ELR (cell line): ENCODE measurements around the gene ADGRA1.
"Not testable (repeated sequence)": the region's sequence is repeated elsewhere in the genome, so short reads cannot be mapped to it uniquely, and the experiment has no call there.

Experiments
- DNase-seq: peaks from one replicate; pipeline ENCODE4 v3.0.0-alpha.2; 2015; ENCODE audit warnings: low read depth

ADGRA1 gene, protein sequence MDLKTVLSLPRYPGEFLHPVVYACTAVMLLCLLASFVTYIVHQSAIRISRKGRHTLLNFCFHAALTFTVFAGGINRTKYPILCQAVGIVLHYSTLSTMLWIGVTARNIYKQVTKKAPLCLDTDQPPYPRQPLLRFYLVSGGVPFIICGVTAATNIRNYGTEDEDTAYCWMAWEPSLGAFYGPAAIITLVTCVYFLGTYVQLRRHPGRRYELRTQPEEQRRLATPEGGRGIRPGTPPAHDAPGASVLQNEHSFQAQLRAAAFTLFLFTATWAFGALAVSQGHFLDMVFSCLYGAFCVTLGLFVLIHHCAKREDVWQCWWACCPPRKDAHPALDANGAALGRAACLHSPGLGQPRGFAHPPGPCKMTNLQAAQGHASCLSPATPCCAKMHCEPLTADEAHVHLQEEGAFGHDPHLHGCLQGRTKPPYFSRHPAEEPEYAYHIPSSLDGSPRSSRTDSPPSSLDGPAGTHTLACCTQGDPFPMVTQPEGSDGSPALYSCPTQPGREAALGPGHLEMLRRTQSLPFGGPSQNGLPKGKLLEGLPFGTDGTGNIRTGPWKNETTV

DNA sequence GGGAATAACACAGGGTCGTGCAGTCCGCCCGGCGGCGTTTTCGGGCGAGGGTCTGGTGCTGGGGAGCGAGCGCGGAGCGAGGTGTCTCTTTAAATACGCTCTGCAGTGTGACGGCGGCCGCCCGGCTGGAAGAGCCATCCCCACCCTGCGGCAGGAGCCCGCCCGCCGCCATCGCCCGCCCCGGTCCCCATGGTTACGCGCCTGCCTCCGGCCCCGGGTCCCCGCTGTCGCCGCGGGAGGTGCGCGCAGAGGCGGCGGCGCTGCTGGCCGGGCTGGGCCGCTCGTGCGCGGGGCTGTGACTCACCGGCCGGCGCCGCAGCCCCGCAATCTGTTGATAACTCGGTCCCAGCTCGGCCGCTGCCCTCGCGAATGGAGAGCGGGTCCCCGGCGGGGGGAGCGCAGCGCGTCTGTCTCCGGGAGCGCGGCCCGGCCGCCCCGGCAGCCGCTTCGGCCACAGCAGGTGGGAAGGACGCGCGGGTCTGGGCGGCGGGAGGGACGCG is at the start of gene ADGRA1:
TSS of gene ADGRA1 (plus strand) at position 246 of the 500 bp plus-strand sequence. CDS start 986 bp downstream, outside the sequence.
- DNase-seq = no peak

DNA sequence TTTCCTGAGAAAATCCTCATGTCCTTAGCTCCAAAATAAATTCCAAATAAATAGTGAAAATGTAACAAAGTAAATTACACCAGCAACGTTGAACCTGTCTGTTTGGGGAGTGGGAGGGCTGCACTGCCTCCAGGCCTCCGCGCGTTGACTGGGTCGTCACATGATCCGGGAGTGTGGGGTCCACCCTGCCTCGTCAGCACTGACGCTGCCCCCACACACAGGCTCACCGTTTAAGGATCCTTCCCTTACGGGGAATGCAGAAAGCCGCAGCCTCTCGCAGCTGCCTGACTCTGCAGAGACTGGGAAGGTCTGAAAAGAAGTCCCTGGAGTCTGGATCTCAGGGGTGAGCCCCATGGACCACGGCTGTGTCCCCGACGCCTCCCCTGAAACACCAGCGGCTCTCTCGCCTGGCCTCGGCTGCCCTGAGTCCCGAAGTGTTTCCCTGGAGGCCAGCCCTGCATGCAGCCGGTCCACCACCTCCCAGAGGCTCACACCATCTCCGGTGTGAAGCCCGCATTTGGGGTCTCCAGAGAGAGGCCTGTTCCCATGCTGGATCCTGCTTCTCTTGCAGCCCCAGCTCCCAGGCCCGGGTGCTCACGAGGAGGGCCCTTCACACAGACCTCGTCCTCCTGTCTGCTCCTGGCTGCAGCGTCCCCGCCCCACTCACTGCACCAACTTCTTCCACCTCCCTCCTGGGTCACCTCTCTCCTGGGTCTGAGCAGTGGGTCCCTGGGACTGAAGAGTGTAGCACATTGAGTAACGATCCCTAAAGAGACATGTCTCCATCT is 49.5 kb upstream of the ADGRA1 start:
- DNase-seq = no peak

DNA sequence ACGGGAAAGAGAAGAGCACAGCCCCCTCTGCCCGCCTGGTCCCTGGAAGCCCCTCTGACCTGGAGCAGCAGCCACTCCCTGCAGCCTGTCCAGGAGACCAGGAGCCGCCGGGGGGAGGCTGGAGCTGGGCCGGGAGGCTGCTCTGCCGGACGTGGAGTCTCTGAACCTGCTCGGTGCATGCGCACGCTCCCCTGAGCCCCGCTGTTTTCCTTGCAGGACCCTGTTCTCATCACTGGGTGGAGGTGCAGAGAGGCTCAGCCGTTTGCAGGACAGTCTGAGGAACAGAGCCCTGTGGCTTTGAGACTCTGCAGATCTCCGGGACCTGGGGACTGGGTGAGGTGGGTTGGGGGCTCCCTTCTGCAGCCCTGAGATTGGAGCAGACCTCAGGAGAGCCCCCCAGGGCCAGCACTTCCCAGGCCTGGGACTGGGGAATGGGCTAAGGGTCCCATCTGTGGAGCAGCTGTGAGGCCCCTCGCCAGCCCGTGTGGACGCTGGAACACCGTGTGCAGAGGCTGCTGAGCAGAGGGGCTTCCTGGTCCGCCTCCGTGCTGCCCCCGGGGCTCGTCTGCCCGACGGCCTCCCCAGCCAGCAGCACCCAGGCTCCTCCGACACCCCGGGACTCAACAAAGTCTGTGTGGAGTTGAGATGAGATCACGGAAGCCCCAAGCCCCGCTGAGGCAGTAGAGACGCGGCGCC is 48.5 kb upstream of the ADGRA1 start:
- no peak for DNase-seq

DNA sequence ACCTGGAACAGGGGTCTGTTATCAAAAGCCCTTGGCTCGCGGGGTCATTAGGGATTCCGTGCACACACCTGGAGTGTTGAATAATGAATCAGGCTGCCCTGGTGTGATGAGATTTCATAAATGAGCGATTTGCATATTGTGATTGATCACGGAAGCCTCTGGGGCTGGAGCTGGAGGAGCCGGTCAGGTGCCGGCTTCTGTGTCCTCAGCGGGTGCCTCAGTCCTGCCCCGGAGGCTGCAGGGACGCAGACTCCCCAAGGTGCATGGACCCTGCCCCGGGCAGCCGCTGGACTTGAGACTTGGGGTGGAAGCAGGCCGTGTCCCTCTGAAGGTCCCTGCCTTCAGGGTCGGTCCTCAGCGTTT is 47.9 kb upstream of the ADGRA1 start:
- no peak for DNase-seq

DNA sequence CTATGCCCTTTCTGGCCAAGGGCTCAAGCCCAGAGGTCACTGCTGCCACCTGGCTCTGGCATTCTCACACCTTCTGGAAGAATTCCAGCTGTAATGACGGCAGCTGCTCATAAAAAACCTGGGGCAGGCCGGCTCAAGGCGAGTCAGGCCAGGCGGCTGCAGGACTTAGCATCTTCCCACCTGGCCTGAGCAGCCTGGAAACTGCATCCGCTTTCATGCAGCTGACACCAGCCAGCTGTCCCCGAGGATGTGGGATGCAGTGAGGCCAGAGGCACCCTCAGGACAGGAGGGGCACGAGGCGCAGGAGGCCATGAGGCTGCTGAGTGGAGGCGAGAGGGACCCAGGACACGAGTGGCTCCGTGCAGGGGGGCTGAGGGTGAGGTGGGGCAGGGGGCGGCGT is 47.5 kb upstream of the ADGRA1 start:
- no peak for DNase-seq

DNA sequence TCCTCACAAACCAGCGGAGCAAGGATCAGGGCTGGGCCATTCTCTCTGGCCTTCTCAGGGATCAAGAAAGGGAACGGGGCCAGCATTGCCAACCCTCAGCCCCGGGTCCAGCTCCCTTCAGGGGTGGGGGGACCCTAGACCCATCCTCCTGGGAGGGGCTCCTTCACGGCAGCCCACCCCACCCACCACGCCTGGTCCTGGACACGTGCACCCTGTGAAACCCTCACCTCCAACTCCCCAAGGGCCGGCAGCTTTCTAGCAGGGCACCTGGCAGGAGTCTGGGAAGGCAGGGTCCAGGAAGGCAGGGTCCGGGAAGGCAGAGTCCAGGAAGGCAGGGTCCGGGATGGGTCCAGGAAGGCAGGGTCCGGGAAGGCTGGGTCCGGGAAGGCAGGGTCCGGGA is 46.6 kb upstream of the ADGRA1 start:
- DNase-seq = no peak

DNA sequence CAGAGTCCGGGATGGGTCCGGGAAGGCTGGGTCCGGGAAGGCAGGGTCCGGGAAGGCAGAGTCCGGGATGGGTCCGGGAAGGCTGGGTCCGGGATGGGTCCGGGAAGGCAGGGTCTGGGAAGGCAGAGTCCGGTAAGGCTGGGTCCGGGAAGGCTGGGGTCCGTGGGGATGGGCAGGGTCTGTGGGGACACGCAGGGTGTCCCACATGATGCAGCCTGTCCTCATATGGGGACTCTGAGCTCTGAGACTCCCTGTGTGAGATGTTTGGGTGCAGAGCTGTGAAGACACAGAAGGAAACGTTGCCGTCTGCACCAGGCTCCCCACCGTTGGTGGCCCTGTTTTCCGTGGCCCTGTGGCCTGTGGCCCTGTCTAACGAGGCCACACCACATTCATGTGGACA is 45.7 kb upstream of the ADGRA1 start:
- DNase-seq = no peak

DNA sequence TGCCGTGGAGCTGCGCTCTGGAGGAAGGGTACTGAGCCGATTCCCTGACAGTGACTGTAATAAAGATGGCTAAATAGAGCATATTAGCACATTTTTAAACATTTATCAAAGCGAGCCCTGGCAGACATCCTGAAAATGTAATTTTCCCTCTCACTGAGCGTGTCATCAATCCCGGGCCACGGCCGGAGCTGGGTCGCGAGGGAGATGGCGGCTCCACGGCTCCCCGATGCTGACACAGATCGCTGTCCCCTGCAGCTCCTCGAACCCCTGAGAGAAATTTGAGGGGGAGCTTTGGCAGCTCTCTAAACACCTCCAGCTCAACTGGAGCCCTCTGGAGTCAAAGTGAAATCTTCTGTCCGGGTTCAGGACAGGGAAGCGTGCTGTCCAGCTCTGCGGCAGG is 44.9 kb upstream of the ADGRA1 start:
- DNase-seq = no peak

DNA sequence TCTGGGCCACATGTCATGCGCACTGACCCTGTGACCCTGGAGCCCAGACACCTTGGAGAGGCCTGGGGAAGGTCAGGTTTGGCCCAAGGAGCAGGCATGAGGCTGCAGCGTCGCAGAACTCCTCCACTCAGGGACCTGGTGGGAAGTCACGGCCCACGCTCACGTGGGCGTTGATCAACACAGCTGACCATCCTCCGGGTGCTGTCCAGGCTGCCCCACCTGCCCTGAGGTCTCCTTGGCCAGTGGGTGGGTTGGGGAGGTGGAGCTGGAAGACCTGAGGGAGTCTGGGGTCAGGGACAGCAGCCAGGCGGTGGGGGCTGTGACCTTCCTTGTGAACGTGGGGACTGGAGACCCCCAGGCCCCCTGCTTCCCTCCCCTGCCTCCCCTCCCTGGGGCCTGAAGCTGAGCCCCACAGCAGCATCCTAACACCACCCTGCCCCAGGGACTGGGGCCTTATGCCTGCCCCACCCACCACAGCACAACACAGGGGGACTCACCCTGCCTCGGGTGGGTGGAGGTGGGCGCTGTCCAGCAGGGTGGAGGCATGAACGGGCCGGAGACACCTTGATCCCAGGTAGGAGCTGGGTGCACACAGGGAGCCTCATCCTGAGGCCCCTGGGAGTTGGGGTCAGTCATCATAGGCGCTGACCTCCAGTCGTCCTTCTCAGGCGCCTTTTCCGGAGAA is 44.0 kb upstream of the ADGRA1 start:
- DNase-seq = no peak

DNA sequence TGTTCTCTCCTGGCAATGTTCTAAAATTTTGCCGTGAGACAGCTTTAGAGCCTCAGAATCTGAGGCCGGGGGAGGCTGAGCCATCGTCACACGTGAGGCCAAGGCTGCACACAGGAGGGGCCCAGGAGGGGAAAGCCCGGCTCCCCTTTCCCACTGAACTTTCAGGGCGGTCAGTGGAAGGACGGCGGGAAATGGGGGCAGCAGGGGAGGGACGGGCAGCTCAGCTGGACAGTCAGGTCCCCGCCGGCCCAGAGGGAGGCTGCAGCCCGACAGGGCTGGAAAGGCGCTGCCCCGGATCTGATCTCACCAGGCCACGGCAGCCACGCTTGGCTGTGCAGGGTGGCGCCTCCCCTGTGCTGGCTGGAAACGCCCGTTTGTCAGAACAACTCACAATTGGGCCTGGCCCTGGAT is 43.3 kb upstream of the ADGRA1 start:
- DNase-seq = no peak

DNA sequence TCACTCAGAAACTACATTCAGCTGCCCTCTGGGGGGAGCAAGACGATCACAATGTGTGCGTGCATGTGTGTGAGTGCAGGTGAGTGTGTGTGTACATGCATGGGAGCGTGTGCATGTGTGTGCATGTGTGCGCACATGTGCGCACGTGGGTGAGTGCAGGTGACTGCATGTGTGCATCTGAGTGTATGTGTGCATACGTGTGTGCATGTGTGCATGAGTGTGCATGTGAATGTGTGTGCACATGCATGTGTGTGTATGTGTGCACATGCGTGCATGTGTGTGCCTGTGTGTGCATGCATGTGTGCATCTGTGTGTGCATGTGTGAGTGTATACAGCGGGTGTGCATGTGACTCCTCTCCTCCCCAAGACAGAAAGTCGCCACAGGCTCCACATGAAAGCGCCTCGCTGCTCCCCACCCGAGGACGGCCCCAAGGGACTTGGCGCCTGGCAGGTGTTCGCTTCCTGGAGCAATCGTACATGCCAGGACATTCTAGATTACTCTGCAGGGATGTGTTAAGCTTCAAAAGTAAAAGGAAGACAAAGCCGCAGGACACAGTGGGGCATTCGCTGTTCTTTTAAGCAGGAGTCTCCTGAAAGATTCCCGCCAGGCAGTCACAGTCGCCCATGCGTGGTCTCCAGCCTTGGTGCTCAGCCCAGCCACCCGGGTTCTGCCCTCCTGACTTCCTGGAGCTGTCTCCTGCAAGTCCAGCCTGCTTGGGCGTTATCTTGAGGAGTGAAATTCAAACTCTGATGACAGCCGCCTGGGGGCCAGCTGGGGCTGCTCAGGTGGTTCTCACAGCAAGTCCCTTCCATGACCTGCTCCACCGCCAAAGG is 42.0 kb upstream of the ADGRA1 start:
- no peak for DNase-seq

DNA sequence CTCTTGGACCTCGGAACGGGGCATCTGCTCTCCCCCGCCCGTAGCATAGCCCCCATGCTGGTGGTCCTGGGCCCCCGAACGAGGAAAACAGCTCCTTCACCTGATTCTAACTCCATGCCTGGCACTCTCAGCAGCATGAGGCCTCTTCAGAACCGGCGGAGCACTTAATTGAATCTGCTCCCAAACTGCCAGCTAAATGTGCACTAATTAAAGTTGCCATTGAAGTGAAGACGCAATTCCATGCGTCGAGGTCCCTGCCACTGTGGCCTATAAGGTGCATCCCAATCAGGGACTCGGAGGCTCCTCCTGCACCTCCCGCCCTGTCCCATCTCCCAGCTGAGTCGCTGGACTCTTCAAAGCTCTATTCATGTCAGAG is 41.3 kb upstream of the ADGRA1 start:
- no peak for DNase-seq

DNA sequence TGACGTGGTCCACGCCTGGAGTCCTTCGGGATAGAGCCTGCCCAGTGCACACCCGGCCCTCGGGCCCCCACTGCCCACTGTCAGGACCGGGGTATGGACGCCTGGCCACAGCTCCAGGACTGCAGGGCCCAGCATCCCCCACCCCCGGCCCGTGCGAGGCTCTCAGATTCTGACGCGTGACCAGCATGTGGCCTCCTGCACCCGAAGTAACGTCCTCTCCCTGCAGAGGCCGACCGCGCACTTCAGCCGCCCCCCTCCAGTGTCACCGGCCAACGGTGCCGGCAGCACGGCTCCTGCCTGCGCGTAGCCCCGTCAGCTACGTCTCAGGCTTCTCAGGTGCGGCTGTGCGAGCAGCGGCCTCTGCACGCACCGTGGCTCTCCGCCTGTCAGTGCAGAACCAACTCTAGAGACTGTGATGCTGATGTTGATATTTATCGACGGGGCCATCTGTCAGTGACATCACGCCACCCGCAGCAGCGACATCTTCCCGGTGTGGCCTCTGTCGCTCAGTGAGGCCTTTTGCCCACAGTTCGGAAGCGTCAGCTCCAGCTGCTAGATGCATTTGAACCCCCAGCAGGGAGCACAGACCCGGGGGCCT is 40.1 kb upstream of the ADGRA1 start:
- DNase-seq = no peak

DNA sequence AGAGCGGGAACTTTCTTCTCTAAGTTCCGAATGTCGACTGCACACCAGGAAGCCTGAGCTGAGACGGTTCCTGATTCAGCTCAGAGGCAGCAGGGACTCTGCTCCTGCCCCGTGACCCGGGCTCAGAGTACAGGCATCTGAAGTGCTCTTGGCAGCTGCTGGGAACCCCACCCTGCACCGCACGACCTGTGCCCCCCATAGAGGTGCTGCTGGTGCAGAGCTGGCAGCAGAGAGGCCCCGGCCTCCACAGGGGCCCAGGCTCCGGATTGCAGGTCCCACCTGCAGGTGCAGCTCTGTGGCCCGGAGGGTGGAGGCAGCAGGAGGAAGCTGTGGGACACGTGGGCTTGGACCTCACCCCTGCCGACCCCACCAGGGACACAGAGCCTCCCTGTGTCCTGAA is 39.5 kb upstream of the ADGRA1 start:
- DNase-seq = no peak

DNA sequence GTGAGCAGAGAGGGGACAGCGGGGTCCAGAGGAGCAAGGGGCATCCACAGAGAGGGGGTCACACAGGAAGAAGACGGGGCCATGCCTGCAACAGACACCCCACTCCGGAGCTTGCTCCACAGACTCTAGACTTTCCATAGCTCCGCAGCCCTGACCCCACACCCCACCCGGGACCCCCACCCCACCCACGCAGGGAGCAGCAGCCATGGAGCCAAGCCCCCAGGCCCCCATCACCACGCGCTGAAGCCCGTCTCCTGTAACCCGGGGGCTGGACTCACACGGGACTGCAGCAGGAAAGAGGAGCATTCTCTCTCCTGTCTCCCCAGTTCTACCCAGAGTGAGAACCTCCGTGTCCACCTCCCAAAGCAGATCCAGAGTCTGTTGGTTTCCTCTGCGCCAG is 38.8 kb upstream of the ADGRA1 start:
- DNase-seq = no peak

DNA sequence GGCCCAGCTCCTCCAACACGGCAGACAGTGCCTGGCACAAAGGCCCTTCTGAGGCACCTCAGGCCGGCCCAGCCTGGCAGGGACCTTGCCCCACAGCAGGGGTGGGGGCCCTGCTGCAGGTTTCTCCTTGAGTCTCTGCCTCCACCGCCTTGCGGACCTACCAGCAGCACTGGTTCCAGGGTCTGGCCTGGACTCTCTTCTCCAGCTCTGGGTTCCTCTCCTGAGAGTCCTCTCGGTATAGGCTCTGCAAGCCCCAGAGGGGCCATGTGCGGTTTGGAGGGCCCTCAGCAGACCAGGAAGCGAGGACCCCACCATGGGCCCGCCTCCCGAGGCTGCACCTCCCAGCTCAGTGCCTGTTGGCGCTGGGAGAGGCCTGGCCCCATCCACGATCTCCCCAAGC is 38.1 kb upstream of the ADGRA1 start:
- DNase-seq = no peak

DNA sequence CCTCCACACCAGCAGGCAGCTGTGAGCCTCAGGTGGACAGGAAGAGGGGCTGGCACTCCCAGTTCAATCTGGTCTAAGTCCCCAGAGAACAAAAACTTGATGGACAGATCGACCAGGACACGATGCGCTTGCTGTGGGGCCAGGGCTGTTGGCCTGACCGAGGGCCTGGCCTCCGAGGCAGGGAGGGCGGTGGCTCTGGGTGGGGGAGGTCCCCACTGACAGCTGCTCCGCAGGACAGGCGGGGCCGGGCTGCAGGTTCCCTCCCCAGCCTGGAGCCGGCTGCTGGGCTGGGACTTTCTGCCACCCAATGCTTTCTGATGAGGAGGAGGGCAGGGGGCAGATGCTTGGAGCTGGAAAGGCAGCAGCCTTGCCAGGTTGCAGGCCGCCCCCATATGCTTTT is 37.4 kb upstream of the ADGRA1 start:
- DNase-seq = no peak

DNA sequence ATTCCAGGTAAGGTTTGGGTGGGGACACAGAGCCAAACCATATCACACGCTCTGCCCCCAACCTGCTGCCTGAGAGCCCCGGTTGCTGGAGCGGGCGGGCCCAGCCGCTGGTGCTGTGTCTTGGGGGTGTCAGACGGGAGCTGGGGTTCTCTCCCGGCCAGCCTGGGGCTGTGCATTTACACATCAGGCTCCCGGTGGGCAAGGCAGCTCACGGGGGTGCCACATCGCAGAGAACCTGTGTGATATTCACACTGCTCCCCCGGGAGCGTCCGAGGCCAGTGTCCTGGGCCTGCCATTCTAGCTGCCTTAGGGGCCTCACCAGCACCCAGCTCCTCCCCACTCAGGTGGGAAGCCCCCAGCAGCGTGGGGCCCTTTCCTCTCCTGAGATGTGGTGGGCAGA is 35.6 kb upstream of the ADGRA1 start:
- no peak for DNase-seq

DNA sequence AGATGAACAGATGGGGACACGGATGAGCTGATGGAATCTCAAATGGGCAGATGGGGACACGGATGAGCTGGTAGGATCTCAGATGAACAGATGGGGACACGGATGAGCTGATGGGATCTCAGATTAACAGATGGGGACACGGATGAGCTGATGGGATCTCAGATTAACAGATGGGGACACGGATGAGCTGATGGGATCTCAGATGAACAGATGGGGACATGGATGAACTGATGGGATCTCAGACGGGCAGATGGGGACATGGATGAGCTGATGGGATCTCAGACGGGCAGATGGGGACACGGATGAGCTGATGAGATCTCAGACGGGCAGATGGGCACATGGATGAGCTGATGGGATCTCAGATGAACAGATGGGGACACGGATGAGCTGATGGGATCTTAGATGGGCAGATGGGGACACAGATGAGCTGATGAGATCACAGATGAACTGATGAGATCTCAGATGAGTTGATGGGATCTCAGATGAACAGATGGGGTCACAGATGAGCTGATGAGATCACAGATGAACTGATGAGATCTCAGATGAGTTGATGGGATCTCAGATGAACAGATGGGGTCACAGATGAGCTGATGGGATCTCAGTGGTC is 34.1 kb upstream of the ADGRA1 start:
- DNase-seq = not testable (repeated sequence)

DNA sequence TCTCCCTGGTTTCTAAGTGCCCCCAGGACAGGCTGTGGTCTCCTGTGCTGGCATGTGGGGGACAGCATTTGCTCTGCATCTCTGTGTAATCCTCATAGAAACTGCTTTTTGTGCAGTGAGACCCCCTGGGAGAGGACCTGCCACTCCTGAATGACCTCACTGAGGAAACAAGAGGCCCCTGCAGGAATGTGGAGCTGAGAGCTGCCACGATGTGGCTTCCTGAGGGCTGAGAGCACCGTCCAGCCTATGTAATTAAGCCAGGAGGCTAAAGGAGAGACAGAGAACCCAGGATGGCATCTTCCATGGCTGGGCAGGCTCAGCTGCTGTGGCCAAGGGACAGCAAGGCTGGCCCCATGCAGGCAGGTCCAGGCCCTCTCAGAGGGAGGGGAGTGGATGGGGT is 32.3 kb upstream of the ADGRA1 start:
- no peak for DNase-seq
